Measurements from ENCODE around the gene LRRFIP1.
A peak's percentile ranks its signal among the peaks of the same experiment; 100 is the strongest.
"Not testable (repeated sequence)": the region's sequence is repeated elsewhere in the genome, so short reads cannot be mapped to it uniquely, and the experiment has no call there.

The LRRFIP1 gene

GRCh38 chr2:237627441-237628246 is at the start of gene LRRFIP1:
Gene LRRFIP1 (plus strand): TSS chr2:237627587. CDS start chr2:237627645, 58 bp downstream.
- DNase-seq = peak in 1 of 2 experiments; percentile 45

GRCh38 chr2:237577956-237578870 is 49.2 kb upstream of the LRRFIP1 start:
- DNase-seq = no peak

- no peak for DNase-seq
Observed at GRCh38 chr2:237581326-237581725, 46.1 kb upstream of the LRRFIP1 start.

GRCh38 chr2:237581751-237582746 is 45.3 kb upstream of the LRRFIP1 start:
- DNase-seq = peak; percentile 17 to 62

- no peak for DNase-seq
Observed at GRCh38 chr2:237583385-237584295, 43.7 kb upstream of the LRRFIP1 start.

GRCh38 chr2:237585590-237586221 is 41.7 kb upstream of the LRRFIP1 start:
- no peak for DNase-seq

- no peak for DNase-seq
Observed at GRCh38 chr2:237588044-237588696, 39.2 kb upstream of the LRRFIP1 start.

- DNase-seq = no peak
Observed at GRCh38 chr2:237590272-237591140, 36.9 kb upstream of the LRRFIP1 start, which contains the start of gene RAB17. Gene RAB17 (minus strand): TSS chr2:237590734. CDS start chr2:237586154, 4,580 bp downstream.

GRCh38 chr2:237591141-237591881 is 36.1 kb upstream of the LRRFIP1 start:
- DNase-seq = no peak

- DNase-seq = no peak
Observed at GRCh38 chr2:237592425-237592980, 34.9 kb upstream of the LRRFIP1 start.

- no peak for DNase-seq
Observed at GRCh38 chr2:237593036-237593435, 34.4 kb upstream of the LRRFIP1 start.

GRCh38 chr2:237593596-237594320 is 33.6 kb upstream of the LRRFIP1 start:
- DNase-seq = no peak

GRCh38 chr2:237594514-237594871 is 32.9 kb upstream of the LRRFIP1 start:
- DNase-seq = no peak

- not testable (repeated sequence) for DNase-seq
Observed at GRCh38 chr2:237595829-237596519, 31.4 kb upstream of the LRRFIP1 start.

GRCh38 chr2:237596520-237597195 is 30.7 kb upstream of the LRRFIP1 start:
- no peak for DNase-seq

Data from stimulated activated CD4-positive, alpha-beta T cell treated with anti-CD3 and anti-CD28 coated beads, Interleukin-4, amount 100 ng/mL, for 4 hours (primary cell).